Neural progenitor cell (in vitro differentiated cells): Measurements from ENCODE around the gene CASQ1. TPM values are rescaled to one million over a fixed set of nuclear protein-coding genes. Genes with fewer than 3 reads are reported as not detected.
A peak's percentile ranks its signal among the peaks of the same experiment; 100 is the strongest.

ENCODE experiments used
- DNase-seq: peaks from one replicate; pipeline ENCODE4 v3.0.0-alpha.2; 2016; ENCODE audit warnings: low spot score
- H2AFZ ChIP-seq: fragments of 200-600 bp; sonication (generic); replicated peaks from 2 replicates; pipeline ENCODE4 v1.6.1; 2016; ENCODE audit warnings: antibody characterized with exemption
- H3F3A ChIP-seq: fragments of 200-600 bp; sonication (generic); 2 replicates; pipeline ENCODE4 v1.6.1; 2016; ENCODE audit warnings: antibody characterized with exemption, low read depth
- H3K27ac ChIP-seq: fragments of 200-600 bp; sonication (generic); 2 replicates; pipeline ENCODE4 v1.5.1; 2016; ENCODE audit warnings: mild to moderate bottlenecking
- H3K27me3 ChIP-seq: fragments of 200-600 bp; sonication (generic); 2 replicates; pipeline ENCODE4 v1.6.1; 2016; ENCODE audit warnings: mild to moderate bottlenecking, moderate library complexity
- H3K36me3 ChIP-seq: fragments of 200-600 bp; sonication (generic); 2 replicates; pipeline ENCODE4 v1.5.1; 2016
- H3K4me1 ChIP-seq: fragments of 200-600 bp; sonication (generic); 2 replicates; pipeline ENCODE4 v1.6.1; 2016; ENCODE audit warnings: mixed run types
- H3K4me2 ChIP-seq: fragments of 200-600 bp; sonication (generic); 2 replicates; pipeline ENCODE4 v1.6.1; 2016
- H3K4me3 ChIP-seq: fragments of 200-600 bp; sonication (generic); 2 replicates; pipeline ENCODE4 v1.5.1; 2016
- H3K79me2 ChIP-seq: fragments of 200-600 bp; sonication (generic); 2 replicates; pipeline ENCODE4 v1.6.1; 2016; ENCODE audit warnings: low read depth
- H3K9ac ChIP-seq: fragments of 200-600 bp; sonication (generic); 2 replicates; pipeline ENCODE4 v1.6.1; 2016
- H3K9me3 ChIP-seq: fragments of 200-600 bp; sonication (generic); 2 replicates; pipeline ENCODE4 v1.5.1; 2016; ENCODE audit warnings: low read depth
- H4K20me1 ChIP-seq: fragments of 200-600 bp; sonication (generic); 2 replicates; pipeline ENCODE4 v1.6.1; 2016; ENCODE audit warnings: low read depth
- H3K27ac Mint-ChIP-seq: 3 replicates; pipeline ENCODE4 v1.8.0; 2021; ENCODE audit warnings: mixed read lengths
- H3K27me3 Mint-ChIP-seq: 2 replicates; pipeline ENCODE4 v1.8.0; 2022; ENCODE audit warnings: low read depth, mild to moderate bottlenecking, inconsistent platforms, moderate library complexity, mixed read lengths; ENCODE audit not compliant: insufficient read depth
- H3K36me3 Mint-ChIP-seq: 3 replicates; pipeline ENCODE4 v1.8.0; 2021; ENCODE audit warnings: mixed read lengths
- H3K4me1 Mint-ChIP-seq: 3 replicates; pipeline ENCODE4 v1.8.0; 2021; ENCODE audit warnings: mixed read lengths
- H3K4me3 Mint-ChIP-seq: 3 replicates; pipeline ENCODE4 v1.8.0; 2021; ENCODE audit warnings: mild to moderate bottlenecking, moderate library complexity, mixed read lengths
- H3K9me3 Mint-ChIP-seq: 3 replicates; pipeline ENCODE4 v1.8.0; 2020; ENCODE audit warnings: mixed read lengths
- EZH2 ChIP-seq: fragments of 200-600 bp; sonication (generic); IDR thresholded peaks from 2 replicates; pipeline ENCODE4 v1.6.1; 2017; ENCODE audit warnings: antibody characterized with exemption, mild to moderate bottlenecking, moderate library complexity
- EZH2phosphoT487 ChIP-seq: fragments of 200-600 bp; sonication (generic); IDR thresholded peaks from 2 replicates; pipeline ENCODE4 v1.6.1; 2017; ENCODE audit warnings: antibody characterized with exemption
- total RNA-seq: library from RNA; depleted of rRNA; stranded (reverse); fragments of >200 nt; gene quantifications from 2 replicates; pipeline ENCODE4 v1.2.3, GENCODE V29; 2015; ENCODE audit warnings: low replicate concordance
- TF ChIP-seq, protein P1 (sequence below): fragments of 200-600 bp; sonication (generic); IDR thresholded peaks from 2 replicates; pipeline ENCODE4 v1.5.1; 2017; ENCODE audit warnings: antibody characterized with exemption, mild to moderate bottlenecking

CASQ1 gene
- total RNA-seq, 1 donor from 2014 or later = not detected

- peak overlapping the region; percentile 81 for H3K9ac ChIP-seq
- H3K9me3 Mint-ChIP-seq = no peaks in the 10 kb centered on the region
- peaks cover 25% of the 10 kb centered on the region for H3K79me2 ChIP-seq
- TF ChIP-seq, protein P1, sequence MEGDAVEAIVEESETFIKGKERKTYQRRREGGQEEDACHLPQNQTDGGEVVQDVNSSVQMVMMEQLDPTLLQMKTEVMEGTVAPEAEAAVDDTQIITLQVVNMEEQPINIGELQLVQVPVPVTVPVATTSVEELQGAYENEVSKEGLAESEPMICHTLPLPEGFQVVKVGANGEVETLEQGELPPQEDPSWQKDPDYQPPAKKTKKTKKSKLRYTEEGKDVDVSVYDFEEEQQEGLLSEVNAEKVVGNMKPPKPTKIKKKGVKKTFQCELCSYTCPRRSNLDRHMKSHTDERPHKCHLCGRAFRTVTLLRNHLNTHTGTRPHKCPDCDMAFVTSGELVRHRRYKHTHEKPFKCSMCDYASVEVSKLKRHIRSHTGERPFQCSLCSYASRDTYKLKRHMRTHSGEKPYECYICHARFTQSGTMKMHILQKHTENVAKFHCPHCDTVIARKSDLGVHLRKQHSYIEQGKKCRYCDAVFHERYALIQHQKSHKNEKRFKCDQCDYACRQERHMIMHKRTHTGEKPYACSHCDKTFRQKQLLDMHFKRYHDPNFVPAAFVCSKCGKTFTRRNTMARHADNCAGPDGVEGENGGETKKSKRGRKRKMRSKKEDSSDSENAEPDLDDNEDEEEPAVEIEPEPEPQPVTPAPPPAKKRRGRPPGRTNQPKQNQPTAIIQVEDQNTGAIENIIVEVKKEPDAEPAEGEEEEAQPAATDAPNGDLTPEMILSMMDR = no peak
- TF ChIP-seq EZH2phosphoT487 (no peak), EZH2 (no peak)
- H3K4me2 ChIP-seq = peak overlapping the region; percentile 90
- peaks cover 68% of the 10 kb centered on the region for H3K4me1 Mint-ChIP-seq
- peaks cover 55% of the 10 kb centered on the region for H3K4me1 ChIP-seq
- peak overlapping the region; percentile 79 for H3K4me3 ChIP-seq
- H3K27me3 ChIP-seq = no peaks in the 10 kb centered on the region
- no peaks in the 10 kb centered on the region for H3K9me3 ChIP-seq
- H2AFZ ChIP-seq = no peak overlapping the region
- no peak overlapping the region for H3K27ac ChIP-seq
- peaks cover 59% of the 10 kb centered on the region for H4K20me1 ChIP-seq
- H3K27me3 Mint-ChIP-seq = peaks cover 6% of the 10 kb centered on the region
- H3K36me3 Mint-ChIP-seq = peaks cover 11% of the 10 kb centered on the region
- H3K36me3 ChIP-seq = no peaks in the 10 kb centered on the region
- peak overlapping the region; percentile 8 for H3K27ac Mint-ChIP-seq
- peak; percentile 17 for DNase-seq
- peaks cover 40% of the 10 kb centered on the region for H3F3A ChIP-seq
- H3K4me3 Mint-ChIP-seq = peak overlapping the region; percentile 89
Observed at GRCh38 chr1:160206421-160207117, 16.2 kb downstream of the CASQ1 start.

DNA sequence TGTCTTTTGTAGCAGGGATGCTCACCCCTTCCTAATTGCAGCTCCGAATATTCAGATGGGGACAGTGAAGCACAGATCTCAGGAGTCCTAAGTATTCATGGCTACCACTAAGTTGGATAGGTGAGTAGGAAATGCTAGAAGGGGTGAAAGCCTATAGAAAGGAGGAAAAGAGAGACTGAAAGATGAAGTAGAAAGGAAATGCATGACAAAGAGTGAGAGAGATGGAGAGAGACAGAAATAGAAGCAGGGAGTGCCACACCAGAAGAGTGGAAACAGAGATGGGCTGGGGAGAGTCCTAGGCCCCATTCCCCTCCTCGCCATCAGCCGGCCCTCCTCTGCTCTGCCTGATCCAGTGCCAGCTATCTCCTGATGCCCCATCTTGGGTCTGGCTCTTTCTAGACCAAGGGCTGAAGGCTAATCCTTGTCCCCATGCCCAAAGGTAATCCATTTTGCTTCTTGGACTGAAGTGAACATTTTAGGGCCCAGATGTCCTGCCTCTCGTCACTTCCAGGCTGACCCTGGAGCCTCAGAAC lies 16.8 kb downstream of the CASQ1 start:
- no peaks in the 10 kb centered on the region for H3K9me3 ChIP-seq
- no peak overlapping the region for H3K9ac ChIP-seq
- Mint-ChIP-seq H3K4me3 (peak overlapping the region; percentile 89), H3K36me3 (peaks cover 17% of the 10 kb centered on the region), H3K4me1 (peaks cover 74% of the 10 kb centered on the region), H3K9me3 (no peaks in the 10 kb centered on the region), H3K27ac (peak overlapping the region; percentile 89), H3K27me3 (peaks cover 7% of the 10 kb centered on the region)
- H3F3A ChIP-seq = peaks cover 47% of the 10 kb centered on the region
- H3K27ac ChIP-seq = no peak overlapping the region
- H4K20me1 ChIP-seq = peaks cover 65% of the 10 kb centered on the region
- H3K36me3 ChIP-seq = no peaks in the 10 kb centered on the region
- no peaks in the 10 kb centered on the region for H3K27me3 ChIP-seq
- H2AFZ ChIP-seq = no peak overlapping the region
- no peak overlapping the region for H3K4me2 ChIP-seq
- DNase-seq = no peak
- peaks cover 61% of the 10 kb centered on the region for H3K4me1 ChIP-seq
- TF ChIP-seq, protein P1 = no peak
- TF ChIP-seq EZH2 = no peak
- TF ChIP-seq EZH2phosphoT487 = no peak
- no peak overlapping the region for H3K4me3 ChIP-seq
- H3K79me2 ChIP-seq = peaks cover 25% of the 10 kb centered on the region

- Mint-ChIP-seq H3K27me3 (peaks cover 12% of the 10 kb centered on the region), H3K36me3 (peaks cover 23% of the 10 kb centered on the region), H3K27ac (peak overlapping the region; percentile 89), H3K9me3 (no peaks in the 10 kb centered on the region), H3K4me3 (peak overlapping the region; percentile 89), H3K4me1 (peaks cover 80% of the 10 kb centered on the region)
- peaks cover 25% of the 10 kb centered on the region for H3K79me2 ChIP-seq
- no peaks in the 10 kb centered on the region for H3K9me3 ChIP-seq
- TF ChIP-seq, protein P1 = no peak
- TF ChIP-seq EZH2 (no peak), EZH2phosphoT487 (no peak)
- H3K9ac ChIP-seq = no peak overlapping the region
- peaks cover 68% of the 10 kb centered on the region for H3K4me1 ChIP-seq
- H4K20me1 ChIP-seq = peaks cover 73% of the 10 kb centered on the region
- peak; percentile 58 for DNase-seq
- H3K4me2 ChIP-seq = no peak overlapping the region
- H3F3A ChIP-seq = peaks cover 50% of the 10 kb centered on the region
- H2AFZ ChIP-seq = no peak overlapping the region
- no peak overlapping the region for H3K4me3 ChIP-seq
- H3K27ac ChIP-seq = no peak overlapping the region
- H3K27me3 ChIP-seq = no peaks in the 10 kb centered on the region
- peaks cover 2% of the 10 kb centered on the region for H3K36me3 ChIP-seq
Observed at GRCh38 chr1:160207771-160208556, 17.6 kb downstream of the CASQ1 start.
